ENCODE data around the gene CCDC9.

The CCDC9 gene

GRCh38 chr19:47221890-47222289 is 34.4 kb upstream of the CCDC9 start:
- H3K36me3 ChIP-seq (ENCODE audit: insufficient read depth, low read length): peaks cover 16% of the 10 kb centered on the region
- DNase-seq (no peak), ATAC-seq (ENCODE audit: insufficient read depth, low read depth) (no peak)
- H3K4me1 ChIP-seq (ENCODE audit: insufficient read depth, low read length): peaks cover 18% of the 10 kb centered on the region
- H4K20me1 ChIP-seq (ENCODE audit: insufficient read depth, low read length): peaks cover 8% of the 10 kb centered on the region
- no peak overlapping the region for H3K4me2 ChIP-seq (ENCODE audit: insufficient read depth, low read length)
- no peak overlapping the region for H3K4me3 ChIP-seq (ENCODE audit: low read depth in 1 of 2, low read length in 2 of 2)
- no peak overlapping the region for H3K27ac ChIP-seq (ENCODE audit: low read length)
- no peak overlapping the region for H3K9ac ChIP-seq (ENCODE audit: low read depth, low read length)
- no peak overlapping the region for H2AFZ ChIP-seq (ENCODE audit: low read depth, low read length)
- no peak for TF ChIP-seq EZH2 (IDR thresholded peaks at IDR 0.05; ENCODE audit: borderline replicate concordance, low read depth, low read length, severe bottlenecking)
- TF ChIP-seq CTCF (IDR thresholded peaks at IDR 0.05; ENCODE audit: borderline replicate concordance, extremely low read depth, low read length, poor library complexity, severe bottlenecking): no peak
- H3K79me2 ChIP-seq (ENCODE audit: insufficient read depth, low read length): no peaks in the 10 kb centered on the region
- no peaks in the 10 kb centered on the region for H3K9me3 ChIP-seq (ENCODE audit: insufficient read depth, low read length, severe bottlenecking)
- no peaks in the 10 kb centered on the region for H3K27me3 ChIP-seq (ENCODE audit: insufficient read depth, low read length, poor library complexity)

GRCh38 chr19:47225746-47226425 is 30.4 kb upstream of the CCDC9 start:
- ATAC-seq (ENCODE audit: insufficient read depth, low read depth): peak; percentile 70
- Histone ChIP-seq H3K4me1 (ENCODE audit: insufficient read depth, low read length) (peaks cover 50% of the 10 kb centered on the region), H3K27ac (ENCODE audit: low read length) (peak overlapping the region; percentile 87), H4K20me1 (ENCODE audit: insufficient read depth, low read length) (peaks cover 39% of the 10 kb centered on the region), H3K9ac (ENCODE audit: low read depth, low read length) (peak overlapping the region; percentile 48), H3K27me3 (ENCODE audit: insufficient read depth, low read length, poor library complexity) (no peaks in the 10 kb centered on the region), H3K9me3 (ENCODE audit: insufficient read depth, low read length, severe bottlenecking) (no peaks in the 10 kb centered on the region), H3K4me3 (ENCODE audit: low read depth in 1 of 2, low read length in 2 of 2) (peak overlapping the region; percentile 6 to 47; a peak in 3 of 4 replicates), H3K4me2 (ENCODE audit: insufficient read depth, low read length) (peak overlapping the region; percentile 77), H3K36me3 (ENCODE audit: insufficient read depth, low read length) (peaks cover 11% of the 10 kb centered on the region), H2AFZ (ENCODE audit: low read depth, low read length) (peak overlapping the region; percentile 60), H3K79me2 (ENCODE audit: insufficient read depth, low read length) (no peaks in the 10 kb centered on the region)
- TF ChIP-seq CTCF (IDR thresholded peaks at IDR 0.05; ENCODE audit: borderline replicate concordance, extremely low read depth, low read length, poor library complexity, severe bottlenecking) (peak; percentile 2), EZH2 (IDR thresholded peaks at IDR 0.05; ENCODE audit: borderline replicate concordance, low read depth, low read length, severe bottlenecking) (no peak)
- DNase-seq: peak; percentile 86

GRCh38 chr19:47226426-47227351 is 29.6 kb upstream of the CCDC9 start:
- Histone ChIP-seq H3K9me3 (ENCODE audit: insufficient read depth, low read length, severe bottlenecking) (no peaks in the 10 kb centered on the region), H3K4me3 (ENCODE audit: low read depth in 1 of 2, low read length in 2 of 2) (peak overlapping the region; percentile 6 to 47; a peak in 3 of 4 replicates), H4K20me1 (ENCODE audit: insufficient read depth, low read length) (peaks cover 35% of the 10 kb centered on the region), H3K4me2 (ENCODE audit: insufficient read depth, low read length) (peak overlapping the region; percentile 77), H2AFZ (ENCODE audit: low read depth, low read length) (no peak overlapping the region; the same call in 1 of the 2 replicates), H3K79me2 (ENCODE audit: insufficient read depth, low read length) (no peaks in the 10 kb centered on the region), H3K27me3 (ENCODE audit: insufficient read depth, low read length, poor library complexity) (no peaks in the 10 kb centered on the region), H3K27ac (ENCODE audit: low read length) (peak overlapping the region; percentile 87), H3K36me3 (ENCODE audit: insufficient read depth, low read length) (peaks cover 3% of the 10 kb centered on the region; the same call in 1 of the 2 replicates), H3K4me1 (ENCODE audit: insufficient read depth, low read length) (peaks cover 56% of the 10 kb centered on the region), H3K9ac (ENCODE audit: low read depth, low read length) (peak overlapping the region; percentile 48)
- DNase-seq (peak; percentile 91), ATAC-seq (ENCODE audit: insufficient read depth, low read depth) (peak; percentile 63)
- TF ChIP-seq EZH2 (IDR thresholded peaks at IDR 0.05; ENCODE audit: borderline replicate concordance, low read depth, low read length, severe bottlenecking): no peak
- no peak for TF ChIP-seq CTCF (IDR thresholded peaks at IDR 0.05; ENCODE audit: borderline replicate concordance, extremely low read depth, low read length, poor library complexity, severe bottlenecking)

Data from DND-41 (cell line).